Peyer's patch (tissue), 4 donors: ENCODE results near the gene ENO4.

ENCODE experiments used
- POLR2A ChIP-seq, 2 donors: fragments of 450-650 bp; IDR thresholded peaks; one replicate each; pipeline ENCODE4 v1.5.1; 2017; ENCODE audit warnings: antibody characterized with exemption in 2 of 2, mild to moderate bottlenecking in 2 of 2, moderate library complexity in 2 of 2
- TF ChIP-seq, protein P1 (sequence below), 6 experiments: fragments of 450-650 bp in 4 of 6; fragments of 200-600 bp in 2 of 6; sonication (generic) in 1 of 6; IDR thresholded peaks; one replicate each; pipeline ENCODE4 v1.5.1; 2017 to 2019; ENCODE audit warnings: antibody characterized with exemption in 6 of 6, mild to moderate bottlenecking in 3 of 6, moderate library complexity in 1 of 6

DNA sequence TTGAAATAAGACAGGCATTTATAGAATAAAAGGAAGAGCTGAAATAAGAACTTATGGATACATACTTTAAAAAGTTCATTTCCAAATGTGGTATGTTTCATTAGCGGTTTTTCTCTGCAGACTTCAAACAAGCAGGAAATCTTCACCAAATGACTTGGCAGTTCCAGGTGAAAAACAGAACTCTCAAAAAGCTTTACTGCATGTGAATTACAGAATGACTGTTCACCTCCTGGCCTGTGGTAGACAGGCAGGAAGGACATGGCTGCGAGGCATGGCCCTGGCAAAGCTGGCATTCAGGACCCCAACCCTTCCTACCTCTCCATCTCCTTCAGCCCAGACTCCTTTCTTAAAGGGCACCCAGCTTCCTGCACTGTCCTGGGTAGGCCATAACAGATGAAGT is 21.2 kb upstream of the ENO4 start:
- TF ChIP-seq, protein P1, sequence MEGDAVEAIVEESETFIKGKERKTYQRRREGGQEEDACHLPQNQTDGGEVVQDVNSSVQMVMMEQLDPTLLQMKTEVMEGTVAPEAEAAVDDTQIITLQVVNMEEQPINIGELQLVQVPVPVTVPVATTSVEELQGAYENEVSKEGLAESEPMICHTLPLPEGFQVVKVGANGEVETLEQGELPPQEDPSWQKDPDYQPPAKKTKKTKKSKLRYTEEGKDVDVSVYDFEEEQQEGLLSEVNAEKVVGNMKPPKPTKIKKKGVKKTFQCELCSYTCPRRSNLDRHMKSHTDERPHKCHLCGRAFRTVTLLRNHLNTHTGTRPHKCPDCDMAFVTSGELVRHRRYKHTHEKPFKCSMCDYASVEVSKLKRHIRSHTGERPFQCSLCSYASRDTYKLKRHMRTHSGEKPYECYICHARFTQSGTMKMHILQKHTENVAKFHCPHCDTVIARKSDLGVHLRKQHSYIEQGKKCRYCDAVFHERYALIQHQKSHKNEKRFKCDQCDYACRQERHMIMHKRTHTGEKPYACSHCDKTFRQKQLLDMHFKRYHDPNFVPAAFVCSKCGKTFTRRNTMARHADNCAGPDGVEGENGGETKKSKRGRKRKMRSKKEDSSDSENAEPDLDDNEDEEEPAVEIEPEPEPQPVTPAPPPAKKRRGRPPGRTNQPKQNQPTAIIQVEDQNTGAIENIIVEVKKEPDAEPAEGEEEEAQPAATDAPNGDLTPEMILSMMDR (IDR thresholded peaks at IDR 0.05) = no peak
- no peak for TF ChIP-seq POLR2A (IDR thresholded peaks at IDR 0.05)
